Measurements from ENCODE around the gene THBS1.

The THBS1 gene

GRCh38 chr15:39613271-39613670 lies 32.4 kb downstream of the THBS1 start:
- no peak for DNase-seq (ENCODE audit: low read depth)
- no peak for TF ChIP-seq CTCF (IDR thresholded peaks at IDR 0.05; ENCODE audit: control insufficient read depth, extremely low read depth, insufficient read depth)
- no peak overlapping the region for H3K4me3 ChIP-seq (ENCODE audit: low read depth, low read length)

DNA sequence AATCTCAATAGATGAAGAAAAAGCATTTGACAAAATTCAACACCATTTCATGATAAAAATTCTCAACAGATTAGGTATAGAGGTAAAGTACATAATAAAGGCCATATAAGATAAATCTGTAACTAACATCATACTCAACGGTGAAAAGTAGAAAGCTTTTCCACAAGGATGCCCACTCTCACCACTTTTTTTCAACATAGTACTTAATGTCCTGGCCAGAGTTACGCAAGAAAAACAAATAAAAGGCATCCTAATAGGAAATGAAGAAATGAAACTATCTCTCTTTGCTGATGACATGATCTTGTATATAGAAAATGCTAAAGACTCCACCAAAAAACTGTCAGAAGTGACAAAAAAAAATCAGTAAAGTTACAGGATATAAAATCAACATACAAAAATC lies 33.0 kb downstream of the THBS1 start:
- DNase-seq (ENCODE audit: low read depth): no peak
- no peak overlapping the region for H3K4me3 ChIP-seq (ENCODE audit: low read depth, low read length)
- TF ChIP-seq CTCF (IDR thresholded peaks at IDR 0.05; ENCODE audit: control insufficient read depth, extremely low read depth, insufficient read depth): no peak

DNA sequence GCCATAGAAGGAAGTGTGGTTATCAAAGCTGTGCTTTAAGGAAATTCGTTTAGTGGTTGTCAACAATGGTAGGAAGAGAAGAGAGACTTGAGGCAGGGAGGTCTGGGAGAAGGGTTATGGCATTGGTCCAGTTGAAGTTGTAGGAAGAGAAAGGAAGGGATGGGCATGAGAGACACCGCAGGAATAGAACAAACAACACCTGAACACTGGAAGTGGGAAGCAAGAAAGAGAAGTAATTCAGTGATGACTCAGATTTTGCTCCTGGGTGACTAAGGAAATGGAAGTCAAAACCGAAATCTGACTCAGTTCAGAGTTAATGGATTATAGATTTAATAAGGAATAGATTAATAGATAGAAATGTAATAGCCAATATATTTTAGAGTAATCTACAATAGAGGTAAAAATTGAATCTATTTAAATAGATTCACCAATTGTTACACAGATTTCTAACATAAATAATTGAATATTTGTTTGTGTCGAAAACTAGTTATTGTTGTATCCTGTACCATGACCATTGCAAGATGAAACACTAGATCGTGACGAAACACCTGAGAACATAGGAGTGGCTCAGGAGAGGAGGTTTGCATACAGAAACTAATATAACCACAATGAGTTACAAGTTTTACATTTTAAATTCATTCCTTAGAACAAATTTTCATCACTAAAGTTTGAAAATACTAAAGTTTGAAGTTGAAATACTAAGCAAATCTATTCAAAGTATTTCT lies 36.0 kb downstream of the THBS1 start:
- no peak for DNase-seq (ENCODE audit: low read depth)
- TF ChIP-seq CTCF (IDR thresholded peaks at IDR 0.05; ENCODE audit: control insufficient read depth, extremely low read depth, insufficient read depth): no peak
- H3K4me3 ChIP-seq (ENCODE audit: low read depth, low read length): 0 out of 2 replicates have a peak overlapping the region, but pooled peaks have one; percentile 11

GRCh38 chr15:39618063-39618823 lies 37.4 kb downstream of the THBS1 start:
- no peak overlapping the region for H3K4me3 ChIP-seq (ENCODE audit: low read depth, low read length)
- TF ChIP-seq CTCF (IDR thresholded peaks at IDR 0.05; ENCODE audit: control insufficient read depth, extremely low read depth, insufficient read depth): no peak
- DNase-seq (ENCODE audit: low read depth): no peak

- DNase-seq (ENCODE audit: low read depth): peak; percentile 75
- no peak overlapping the region for H3K4me3 ChIP-seq (ENCODE audit: low read depth, low read length)
- TF ChIP-seq CTCF (IDR thresholded peaks at IDR 0.05; ENCODE audit: control insufficient read depth, extremely low read depth, insufficient read depth): no peak
Observed at GRCh38 chr15:39621210-39621609, 40.3 kb downstream of the THBS1 start.

DNA sequence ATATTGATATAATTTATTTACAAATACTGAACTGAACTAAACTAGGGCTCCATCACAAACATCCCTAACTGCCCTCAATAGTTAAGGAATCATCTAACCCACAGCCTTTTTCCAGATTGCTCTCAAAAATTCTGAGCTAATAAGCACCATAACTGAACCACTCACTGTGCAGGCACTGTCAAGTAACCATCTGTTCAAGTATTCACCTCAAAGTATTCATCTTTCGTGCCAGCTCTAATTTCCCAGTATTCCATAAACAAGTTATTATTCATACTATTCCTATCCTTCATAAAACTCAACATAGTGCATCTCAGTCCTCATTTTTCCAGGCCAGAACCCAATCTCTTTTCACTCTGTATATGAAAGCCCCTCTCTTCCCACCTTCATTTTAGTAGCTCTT lies 41.1 kb downstream of the THBS1 start:
- H3K4me3 ChIP-seq (ENCODE audit: low read depth, low read length): no peak overlapping the region
- DNase-seq (ENCODE audit: low read depth): no peak
- TF ChIP-seq CTCF (IDR thresholded peaks at IDR 0.05; ENCODE audit: control insufficient read depth, extremely low read depth, insufficient read depth): no peak

All from LNCaP clone FGC (cell line).